Lower leg skin (tissue), 4 donors: Measurements from ENCODE around the gene ZSWIM1. TPM values are rescaled to one million over a fixed set of nuclear protein-coding genes. Genes with fewer than 3 reads are reported as not detected.

Experiments
- DNase-seq, 2 donors: peaks; one replicate each; pipeline ENCODE4 v3.0.0-alpha.2; 2019; ENCODE audit warnings: low spot score in 2 of 2
- H3K4me3 ChIP-seq: fragments of 200-600 bp; sonication (generic); 2 replicates; pipeline ENCODE4 v1.5.1; 2017; ENCODE audit warnings: mild to moderate bottlenecking, low read depth; ENCODE audit not compliant: poor library complexity, severe bottlenecking
- POLR2A ChIP-seq, 2 donors: fragments of 450-650 bp; IDR thresholded peaks; one replicate each; pipeline ENCODE4 v1.6.1; 2016 to 2017; ENCODE audit warnings: antibody characterized with exemption in 2 of 2, mild to moderate bottlenecking in 1 of 2, moderate library complexity in 1 of 2
- WGBS, 2 donors: methylation state at CpG; one replicate each; pipeline ENCODE4 v1.1.5; 2018; 5-methylcytosine and 5-hydroxymethylcytosine counted together
- intact Hi-C: fragments of 100-400 bp; cut with DNase I; formaldehyde crosslinking; loops from one replicate; pipeline ENCODE4 v1.15.0; 2023; ENCODE audit warnings: low total_unique reads
- total RNA-seq, 4 donors: library from RNA; depleted of rRNA; stranded (reverse); fragments of >200 nt; gene quantifications; one replicate each; pipeline ENCODE4 v1.1.0, GENCODE V29; 2016
- TF ChIP-seq, protein P1 (sequence below), 3 donors: fragments of 450-650 bp; IDR thresholded peaks; one replicate each; pipeline ENCODE4 v1.5.1; 2016; ENCODE audit warnings: antibody characterized with exemption in 3 of 3, mild to moderate bottlenecking in 3 of 3, moderate library complexity in 2 of 3

Gene ZSWIM1
- total RNA-seq, 4 donors from 2014 or later: 10.0 to 16.6 (median 13.5) TPM

DNA sequence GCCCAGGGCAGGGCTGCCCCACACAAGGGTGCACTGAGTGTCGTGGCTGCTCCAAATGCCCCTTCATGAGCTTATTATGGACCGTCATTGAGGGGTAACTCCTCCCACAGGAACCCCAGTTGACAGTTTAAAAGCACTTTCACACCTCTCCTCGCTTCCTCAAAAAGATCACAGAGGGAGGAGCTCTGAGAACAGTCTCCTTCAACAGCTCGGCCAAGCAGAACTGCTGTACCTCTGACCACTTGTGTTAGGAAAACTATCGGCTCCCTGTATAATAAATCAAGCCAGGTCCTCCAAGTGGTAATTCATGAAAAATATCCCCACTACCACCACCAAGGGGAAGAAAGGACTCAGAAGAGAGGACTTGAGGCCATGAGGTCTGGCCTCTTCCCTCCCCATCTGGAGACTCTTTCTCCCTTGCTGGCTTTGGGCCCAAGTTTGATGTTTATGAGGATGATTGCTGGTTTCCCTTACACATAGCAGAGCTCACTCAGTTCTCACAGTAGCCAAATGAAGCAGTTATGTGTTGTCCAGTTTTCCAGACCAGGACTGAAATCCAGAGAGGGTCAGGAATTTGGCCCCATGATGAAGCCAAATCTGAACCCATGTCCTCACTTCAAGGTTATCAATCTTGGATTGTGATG lies 38.7 kb upstream of the ZSWIM1 start:
- 67 to 73% methylated on average over 5 of the region's 5 CpGs for WGBS, 2 donors
- DNase-seq: no peak
- TF ChIP-seq, protein P1, sequence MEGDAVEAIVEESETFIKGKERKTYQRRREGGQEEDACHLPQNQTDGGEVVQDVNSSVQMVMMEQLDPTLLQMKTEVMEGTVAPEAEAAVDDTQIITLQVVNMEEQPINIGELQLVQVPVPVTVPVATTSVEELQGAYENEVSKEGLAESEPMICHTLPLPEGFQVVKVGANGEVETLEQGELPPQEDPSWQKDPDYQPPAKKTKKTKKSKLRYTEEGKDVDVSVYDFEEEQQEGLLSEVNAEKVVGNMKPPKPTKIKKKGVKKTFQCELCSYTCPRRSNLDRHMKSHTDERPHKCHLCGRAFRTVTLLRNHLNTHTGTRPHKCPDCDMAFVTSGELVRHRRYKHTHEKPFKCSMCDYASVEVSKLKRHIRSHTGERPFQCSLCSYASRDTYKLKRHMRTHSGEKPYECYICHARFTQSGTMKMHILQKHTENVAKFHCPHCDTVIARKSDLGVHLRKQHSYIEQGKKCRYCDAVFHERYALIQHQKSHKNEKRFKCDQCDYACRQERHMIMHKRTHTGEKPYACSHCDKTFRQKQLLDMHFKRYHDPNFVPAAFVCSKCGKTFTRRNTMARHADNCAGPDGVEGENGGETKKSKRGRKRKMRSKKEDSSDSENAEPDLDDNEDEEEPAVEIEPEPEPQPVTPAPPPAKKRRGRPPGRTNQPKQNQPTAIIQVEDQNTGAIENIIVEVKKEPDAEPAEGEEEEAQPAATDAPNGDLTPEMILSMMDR (IDR thresholded peaks at IDR 0.05): no peak
- no peak for TF ChIP-seq POLR2A (IDR thresholded peaks at IDR 0.05)
- intact Hi-C loops: no loop called here
- H3K4me3 ChIP-seq: no peak overlapping the region

DNA sequence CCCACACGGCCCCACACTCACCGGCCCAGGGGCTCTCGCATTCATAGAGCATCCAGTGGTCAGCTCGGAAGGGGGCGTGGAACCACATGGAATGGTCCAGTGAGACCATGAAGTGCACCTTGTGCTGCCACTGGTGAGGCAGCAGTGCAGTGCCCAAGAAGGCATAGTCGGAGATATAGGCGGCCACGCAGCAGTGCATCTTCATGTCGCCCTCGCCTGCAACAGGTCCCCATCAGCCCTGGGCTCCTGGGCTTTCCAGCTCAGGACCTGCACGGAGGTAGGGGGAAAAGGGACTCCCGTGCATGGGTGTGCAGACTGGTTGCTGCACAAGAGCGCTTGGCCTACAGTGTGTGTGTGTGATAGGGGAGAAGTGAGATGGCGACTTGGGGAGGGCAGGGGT lies 37.5 kb upstream of the ZSWIM1 start:
- WGBS, 2 donors: 88 to 96% methylated on average over 11 to 14 of the region's 14 CpGs
- TF ChIP-seq, protein P1 (IDR thresholded peaks at IDR 0.05): no peak
- no peak for TF ChIP-seq POLR2A (IDR thresholded peaks at IDR 0.05)
- no peak overlapping the region for H3K4me3 ChIP-seq
- DNase-seq: no peak
- intact Hi-C loops: no loop called here

DNA sequence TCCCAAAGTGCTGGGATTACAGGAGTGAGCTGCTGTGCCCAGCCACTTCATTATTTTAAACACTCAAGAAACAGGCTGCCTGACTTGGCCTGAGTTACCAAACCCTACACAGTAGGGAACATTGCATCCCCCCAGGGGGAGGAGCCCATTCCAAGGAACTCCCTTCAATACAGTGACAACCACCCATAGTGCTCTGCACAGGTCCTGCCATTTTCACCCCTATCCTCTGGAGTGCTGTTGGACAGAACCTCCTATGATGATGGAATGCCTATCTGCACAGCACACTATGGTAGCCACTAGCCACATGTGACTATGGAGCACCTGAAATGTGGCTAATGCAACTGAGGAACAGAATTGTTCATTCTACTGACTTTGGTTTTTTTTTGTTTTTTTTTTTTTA lies 35.6 kb upstream of the ZSWIM1 start:
- no peak for TF ChIP-seq POLR2A (IDR thresholded peaks at IDR 0.05)
- TF ChIP-seq, protein P1 (IDR thresholded peaks at IDR 0.05): no peak
- intact Hi-C loops: no loop called here
- DNase-seq: no peak
- no peak overlapping the region for H3K4me3 ChIP-seq

DNA sequence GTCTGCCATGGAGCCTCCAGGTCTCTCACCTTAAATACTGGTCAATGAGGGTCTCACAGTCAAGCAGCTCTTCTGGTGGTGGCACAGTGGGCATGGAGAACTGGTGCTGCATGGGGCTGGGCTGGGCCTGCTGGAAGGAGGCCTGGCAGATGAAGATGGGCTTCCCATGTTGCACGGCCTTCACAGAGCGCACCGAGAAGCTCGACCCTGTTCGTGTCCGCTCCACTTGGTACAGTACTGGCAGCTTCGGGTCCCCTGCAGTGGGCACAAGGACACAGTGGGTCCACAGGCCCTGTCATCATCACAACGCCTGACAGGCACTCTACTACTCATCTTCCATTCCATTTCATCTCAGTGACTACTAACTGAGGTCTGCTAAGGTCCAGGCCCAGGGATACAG lies 32.6 kb upstream of the ZSWIM1 start:
- DNase-seq: no peak
- H3K4me3 ChIP-seq: no peak overlapping the region
- intact Hi-C loops: no loop called here
- 86 to 96% methylated on average over 7 to 8 of the region's 8 CpGs for WGBS, 2 donors
- TF ChIP-seq, protein P1 (IDR thresholded peaks at IDR 0.05): no peak
- no peak for TF ChIP-seq POLR2A (IDR thresholded peaks at IDR 0.05)

DNA sequence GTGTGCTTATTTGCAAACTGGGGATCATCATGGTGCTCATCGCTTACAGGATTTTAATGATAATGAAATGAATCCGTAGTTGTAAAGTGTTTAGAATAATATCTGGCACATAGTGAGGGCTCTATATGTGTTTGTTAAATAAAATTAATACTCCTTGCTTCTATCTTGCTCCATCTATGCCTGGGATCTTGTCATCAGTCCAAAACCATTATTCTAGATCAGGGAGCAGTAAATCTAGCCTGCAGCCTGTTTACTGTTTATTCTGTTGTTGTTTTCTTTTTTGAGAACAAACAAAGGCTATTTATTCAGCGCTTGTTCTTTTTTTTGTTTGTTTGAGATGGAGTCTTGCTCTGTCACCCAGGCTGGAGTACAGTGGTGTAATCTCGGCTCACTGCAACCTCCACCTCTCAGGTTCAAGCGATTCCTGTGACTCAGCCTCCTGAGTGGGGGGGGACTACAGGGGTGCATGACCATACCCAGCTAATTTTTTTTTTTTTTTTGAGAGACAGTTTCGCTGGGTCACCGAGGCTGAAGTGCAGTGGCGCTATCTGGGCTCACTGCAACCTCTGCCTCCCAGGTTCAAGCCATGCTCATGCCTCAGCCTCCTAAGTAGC lies 32.0 kb upstream of the ZSWIM1 start:
- 90 to 96% methylated on average over 8 of the region's 8 CpGs for WGBS, 2 donors
- no peak overlapping the region for H3K4me3 ChIP-seq
- no peak for DNase-seq
- intact Hi-C loops: no loop called here
- no peak for TF ChIP-seq POLR2A (IDR thresholded peaks at IDR 0.05)
- TF ChIP-seq, protein P1 (IDR thresholded peaks at IDR 0.05): no peak

DNA sequence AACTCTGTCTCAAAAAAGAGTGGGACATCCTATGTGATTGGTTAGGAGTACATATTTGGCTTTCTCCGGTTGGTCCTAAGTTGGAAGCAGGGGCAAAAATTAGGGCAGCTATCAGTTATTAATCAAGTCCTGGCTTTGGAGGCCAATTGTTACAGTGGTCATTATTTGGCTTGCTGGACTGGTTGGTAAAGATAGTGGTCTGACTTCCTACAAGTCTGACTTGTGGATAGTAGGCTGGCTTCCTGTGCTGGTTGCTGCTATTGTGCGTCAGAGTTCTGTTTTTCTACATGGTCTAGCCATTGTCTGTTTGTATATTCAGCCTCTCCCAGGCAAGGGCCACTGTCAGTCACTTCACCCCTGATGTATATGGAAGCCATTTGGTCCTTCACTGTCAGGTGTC lies 30.8 kb upstream of the ZSWIM1 start:
- no peak for DNase-seq
- WGBS, 2 donors: 100% methylated on average over 2 of the region's 2 CpGs
- H3K4me3 ChIP-seq: no peak overlapping the region
- intact Hi-C loops: no loop called here
- TF ChIP-seq POLR2A (IDR thresholded peaks at IDR 0.05): no peak
- TF ChIP-seq, protein P1 (IDR thresholded peaks at IDR 0.05): no peak
